ENCODE results near the gene ULBP1.
"Not testable (repeated sequence)": the region's sequence is repeated elsewhere in the genome, so short reads cannot be mapped to it uniquely, and the experiment has no call there.

Gene ULBP1

GRCh38 chr6:150014623-150015280 is 51.0 kb downstream of the ULBP1 start:
- in situ Hi-C loops (cut with MboI; ENCODE audit: low sequenced_read_pairs): loop anchor here (25.0 kb wide), 1 partner anchor 177 kb away; no protein-coding TSS in a partner anchor
- peaks cover 35% of the 10 kb centered on the region for H3K27me3 ChIP-seq (ENCODE audit: low read depth)
- DNase-seq (ENCODE audit: low spot score in 2 of 2); H3K9me3 ChIP-seq; H3K36me3 ChIP-seq (replicated peaks); H3K4me3 ChIP-seq; H3K4me1 ChIP-seq: not testable (repeated sequence)

- H3K4me1 ChIP-seq; H3K4me3 ChIP-seq; H3K36me3 ChIP-seq (replicated peaks); H3K9me3 ChIP-seq; DNase-seq (ENCODE audit: low spot score in 2 of 2): not testable (repeated sequence)
- peaks cover 35% of the 10 kb centered on the region for H3K27me3 ChIP-seq (ENCODE audit: low read depth)
- in situ Hi-C loops (cut with MboI; ENCODE audit: low sequenced_read_pairs): loop anchor here (25.0 kb wide), 1 partner anchor 178 kb away; no protein-coding TSS in a partner anchor
Observed at GRCh38 chr6:150015281-150016001, 51.7 kb downstream of the ULBP1 start.

DNA sequence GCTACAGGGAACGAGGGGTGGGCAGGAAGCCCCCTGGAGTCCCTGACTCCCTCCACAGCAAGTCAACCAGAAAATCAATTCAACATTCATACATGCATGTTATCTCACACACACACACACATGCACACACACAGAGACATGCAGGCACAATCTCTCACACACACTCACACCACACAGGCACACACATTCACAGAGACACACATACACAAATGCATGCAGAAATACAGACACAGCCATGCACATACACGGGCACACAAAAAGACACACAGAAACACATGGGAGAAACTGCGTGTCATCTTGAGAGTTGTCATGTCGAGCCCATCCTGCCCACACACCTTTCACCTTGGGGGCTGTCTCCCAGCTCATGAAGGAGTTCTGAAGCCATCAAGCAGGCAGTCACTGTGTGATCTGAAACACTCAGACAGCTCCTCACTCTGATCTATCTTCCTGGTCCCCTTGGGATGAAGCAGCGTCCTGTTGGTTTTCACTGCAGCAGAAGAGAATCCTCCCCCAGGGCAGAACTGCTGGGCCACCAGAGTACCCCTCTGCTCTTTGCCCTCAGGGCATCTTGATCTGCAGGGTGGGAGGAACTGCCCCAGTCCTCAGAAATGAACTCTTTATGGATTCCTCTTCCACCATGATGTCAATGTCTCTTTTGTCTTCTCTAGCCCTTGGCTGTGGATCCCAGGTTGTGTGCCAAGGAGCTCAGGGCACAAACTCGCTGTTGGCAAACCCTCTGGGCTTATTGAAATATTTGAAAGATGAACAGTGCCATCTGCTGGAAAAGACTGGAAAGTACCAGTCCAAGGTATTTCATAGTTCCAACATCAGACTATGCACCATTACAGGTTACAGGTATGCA is 52.8 kb downstream of the ULBP1 start:
- H3K4me1 ChIP-seq: no peaks in the 10 kb centered on the region
- H3K9me3 ChIP-seq: no peaks in the 10 kb centered on the region
- in situ Hi-C loops (cut with MboI; ENCODE audit: low sequenced_read_pairs): loop anchor here (25.0 kb wide), 1 partner anchor 179 kb away; no protein-coding TSS in a partner anchor
- H3K27me3 ChIP-seq (ENCODE audit: low read depth): peaks cover 29% of the 10 kb centered on the region
- DNase-seq (ENCODE audit: low spot score in 2 of 2): peak; percentile 50 to 64
- no peak overlapping the region for H3K4me3 ChIP-seq
- no peaks in the 10 kb centered on the region for H3K36me3 ChIP-seq (replicated peaks)

- not testable (repeated sequence) for H3K36me3 ChIP-seq (replicated peaks); H3K9me3 ChIP-seq; H3K4me3 ChIP-seq; DNase-seq (ENCODE audit: low spot score in 2 of 2); H3K4me1 ChIP-seq
- in situ Hi-C loops (cut with MboI; ENCODE audit: low sequenced_read_pairs): loop anchor here (25.0 kb wide), 1 partner anchor 180 kb away; no protein-coding TSS in a partner anchor
- H3K27me3 ChIP-seq (ENCODE audit: low read depth): peaks cover 23% of the 10 kb centered on the region
Observed at GRCh38 chr6:150017186-150017521, 53.4 kb downstream of the ULBP1 start.

DNA sequence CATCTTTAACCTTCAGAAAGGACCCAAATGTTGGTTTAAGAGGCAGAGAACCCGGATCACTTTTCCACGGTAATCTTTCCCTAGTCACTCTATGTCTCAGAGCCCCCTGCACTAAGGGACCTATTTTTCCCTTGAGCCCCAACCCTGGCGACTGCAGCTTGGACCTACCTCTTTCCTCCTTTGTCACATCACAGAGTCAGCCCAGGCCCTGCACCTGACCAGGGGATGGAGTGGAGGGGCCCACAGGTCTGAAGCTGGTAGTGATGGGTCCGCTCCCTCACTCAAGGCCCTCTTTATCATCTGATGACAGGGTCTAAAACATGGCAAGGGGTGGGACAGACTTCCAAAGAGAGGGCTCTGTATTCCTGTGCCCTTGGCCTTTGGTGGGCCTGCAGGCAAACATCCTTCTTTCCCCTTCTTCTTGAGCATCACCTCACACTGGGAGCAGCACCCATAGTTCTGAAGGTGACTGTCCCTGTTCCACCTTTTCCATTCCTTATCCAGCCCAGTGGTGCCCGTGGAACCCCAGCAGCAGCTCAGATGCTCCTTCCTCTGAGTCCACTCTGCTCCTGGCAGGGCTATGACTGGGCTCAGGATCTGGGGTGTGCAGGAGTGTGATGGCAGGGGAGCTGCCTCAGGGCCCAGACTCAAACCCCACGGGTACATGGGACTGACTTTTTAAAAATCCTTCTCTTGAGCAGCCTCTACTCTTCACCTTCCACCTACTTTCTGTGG is 55.3 kb downstream of the ULBP1 start:
- no peak overlapping the region for H3K4me3 ChIP-seq
- DNase-seq (ENCODE audit: low spot score in 2 of 2): no peak
- peaks cover 13% of the 10 kb centered on the region; the same call in 1 of the 2 replicates for H3K27me3 ChIP-seq (ENCODE audit: low read depth)
- no peaks in the 10 kb centered on the region for H3K4me1 ChIP-seq
- H3K36me3 ChIP-seq (replicated peaks): no peaks in the 10 kb centered on the region
- in situ Hi-C loops (cut with MboI; ENCODE audit: low sequenced_read_pairs): loop anchor here (25.0 kb wide), 1 partner anchor 182 kb away; no protein-coding TSS in a partner anchor
- no peaks in the 10 kb centered on the region for H3K9me3 ChIP-seq

DNA sequence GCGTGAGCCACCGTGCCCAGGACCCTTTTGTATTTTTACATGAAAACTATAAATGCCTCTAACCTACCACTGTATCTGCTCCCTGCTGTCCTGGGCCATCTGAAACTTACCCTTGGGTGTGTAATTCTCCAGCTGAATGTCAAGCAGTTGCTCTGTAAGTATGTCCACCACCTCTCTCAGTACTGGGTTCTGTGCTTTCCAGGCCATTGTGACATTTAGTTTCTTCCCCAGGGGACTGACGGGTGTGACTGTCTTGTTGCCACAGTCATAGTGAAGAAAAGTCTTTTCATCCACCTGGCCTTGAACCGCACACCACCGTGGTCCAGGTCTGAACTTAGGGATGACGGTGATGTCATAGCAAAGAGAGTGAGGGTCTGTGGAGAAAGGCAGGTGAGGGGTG is 58.1 kb downstream of the ULBP1 start:
- not testable (repeated sequence) for H3K9me3 ChIP-seq; H3K27me3 ChIP-seq (ENCODE audit: low read depth); DNase-seq (ENCODE audit: low spot score in 2 of 2); H3K4me3 ChIP-seq; H3K36me3 ChIP-seq (replicated peaks); H3K4me1 ChIP-seq
- in situ Hi-C loops (cut with MboI; ENCODE audit: low sequenced_read_pairs): loop anchor here (25.0 kb wide), 1 partner anchor 185 kb away; no protein-coding TSS in a partner anchor
